ENCODE results near the gene CDK5RAP2. TPM values are rescaled to one million over a fixed set of nuclear protein-coding genes. Genes with fewer than 3 reads are reported as not detected.

CDK5RAP2 gene
- total RNA-seq, result 70.0 TPM

GRCh38 chr9:120580051-120580896 lies at the start of gene CDK5RAP2:
CDK5RAP2 (minus strand) TSS chr9:120580167; CDS start chr9:120579978, 189 bp downstream.

Other genes starting within 250 kb of the CDK5RAP2 start
- 64.2 TPM for gene MEGF9, start 134.3 kb upstream of the CDK5RAP2 start, total RNA-seq
- 63.0 TPM for gene FBXW2, start 213.2 kb upstream of the CDK5RAP2 start, total RNA-seq

All from camera-type eye (tissue), 1 donor.